Measurements from ENCODE around the gene EXOC4. TPM values are rescaled to one million over a fixed set of nuclear protein-coding genes. Genes with fewer than 3 reads are reported as not detected.

The EXOC4 gene
- total RNA-seq, 1 experiment from 2014 or later: 75.8 TPM

DNA sequence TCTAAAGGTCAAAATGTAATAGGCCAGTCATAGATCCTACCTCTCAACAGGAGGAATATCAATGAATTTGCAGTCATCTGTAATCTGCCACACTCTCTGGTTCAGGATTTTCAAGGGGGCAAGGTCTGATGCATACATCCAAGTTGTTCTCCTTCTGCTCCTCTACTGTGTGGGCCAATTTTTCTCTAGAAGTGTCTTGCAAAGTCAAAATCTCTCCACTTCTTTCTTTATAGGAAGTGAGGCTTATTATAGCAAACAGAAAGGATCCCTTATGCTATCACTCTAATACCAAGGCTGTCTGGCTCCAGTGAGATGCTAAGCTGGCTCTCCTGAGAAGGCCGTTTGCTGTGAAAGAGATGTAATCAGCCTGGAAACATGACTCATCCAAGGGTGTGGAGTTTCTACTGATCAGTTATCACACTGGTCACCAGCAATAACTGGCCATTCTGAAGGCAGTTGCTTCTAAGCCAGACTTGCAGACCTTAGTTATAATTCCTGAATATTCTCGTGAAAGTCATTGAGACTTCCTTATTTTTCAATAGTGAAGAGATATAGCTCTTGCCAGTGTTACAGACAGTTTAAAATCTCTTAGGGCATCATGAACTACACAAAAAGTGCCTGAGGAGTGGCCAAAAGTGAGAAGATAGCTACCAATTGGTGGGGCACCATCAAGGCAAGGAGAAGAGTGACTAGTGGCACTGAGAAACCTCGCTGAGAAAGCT lies 831.0 kb downstream of the EXOC4 start:
- no peaks in the 10 kb centered on the region for H3K27me3 ChIP-seq (ENCODE audit: insufficient read depth, low read length)
- no peaks in the 10 kb centered on the region for H3K79me1 ChIP-seq (ENCODE audit: insufficient read depth, low read depth, low read length, poor library complexity, severe bottlenecking)
- WGBS (ENCODE audit: extremely low coverage, insufficient read length, low lambda C conversion rate): no CpG with 5 or more reads among the region's 3 CpGs
- H3K56ac ChIP-seq (ENCODE audit: insufficient read length, low read depth, low read length): no peak overlapping the region
- no peak overlapping the region for H2AK5ac ChIP-seq (ENCODE audit: insufficient read length, low read length)
- peaks cover 22 to 32% of the 10 kb centered on the region in 2 experiments for H3K9me3 Mint-ChIP-seq
- no peak overlapping the region for H3K14ac ChIP-seq (ENCODE audit: insufficient read depth, low read length)
- H2BK5ac ChIP-seq (ENCODE audit: insufficient read length, low read length): no peak overlapping the region
- H2BK20ac ChIP-seq (ENCODE audit: low read depth, low read length, poor library complexity, severe bottlenecking): no peak overlapping the region
- no peak overlapping the region for H2AFZ ChIP-seq (ENCODE audit: low read length)
- TF ChIP-seq, protein P1, sequence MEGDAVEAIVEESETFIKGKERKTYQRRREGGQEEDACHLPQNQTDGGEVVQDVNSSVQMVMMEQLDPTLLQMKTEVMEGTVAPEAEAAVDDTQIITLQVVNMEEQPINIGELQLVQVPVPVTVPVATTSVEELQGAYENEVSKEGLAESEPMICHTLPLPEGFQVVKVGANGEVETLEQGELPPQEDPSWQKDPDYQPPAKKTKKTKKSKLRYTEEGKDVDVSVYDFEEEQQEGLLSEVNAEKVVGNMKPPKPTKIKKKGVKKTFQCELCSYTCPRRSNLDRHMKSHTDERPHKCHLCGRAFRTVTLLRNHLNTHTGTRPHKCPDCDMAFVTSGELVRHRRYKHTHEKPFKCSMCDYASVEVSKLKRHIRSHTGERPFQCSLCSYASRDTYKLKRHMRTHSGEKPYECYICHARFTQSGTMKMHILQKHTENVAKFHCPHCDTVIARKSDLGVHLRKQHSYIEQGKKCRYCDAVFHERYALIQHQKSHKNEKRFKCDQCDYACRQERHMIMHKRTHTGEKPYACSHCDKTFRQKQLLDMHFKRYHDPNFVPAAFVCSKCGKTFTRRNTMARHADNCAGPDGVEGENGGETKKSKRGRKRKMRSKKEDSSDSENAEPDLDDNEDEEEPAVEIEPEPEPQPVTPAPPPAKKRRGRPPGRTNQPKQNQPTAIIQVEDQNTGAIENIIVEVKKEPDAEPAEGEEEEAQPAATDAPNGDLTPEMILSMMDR (conservative IDR thresholded peaks at IDR 0.05): no peak
- H4K91ac ChIP-seq (ENCODE audit: insufficient read length, low read depth, low read length): no peak overlapping the region
- H3K23ac ChIP-seq (ENCODE audit: insufficient read length, low read depth, low read length): no peak overlapping the region
- H3K23me2 ChIP-seq (ENCODE audit: insufficient read length, low read depth, low read length, poor library complexity, severe bottlenecking): no peaks in the 10 kb centered on the region
- H3K9ac ChIP-seq (ENCODE audit: extremely low read depth, insufficient read length, low read length): no peak overlapping the region
- H3K79me2 ChIP-seq (ENCODE audit: insufficient read depth, low read length): no peaks in the 10 kb centered on the region
- H3K36me3 Mint-ChIP-seq (ENCODE audit: insufficient read depth in 1 of 3, low read depth in 3 of 3): peaks cover 10 to 34% (median 22%) of the 10 kb centered on the region in 3 experiments
- H3T11ph ChIP-seq (ENCODE audit: low read length): no peak overlapping the region
- no peak overlapping the region for H3K27ac ChIP-seq (ENCODE audit: insufficient read length, low read depth, low read length)
- no peak overlapping the region for H4K5ac ChIP-seq (ENCODE audit: insufficient read length, low read depth, low read length)
- no peak overlapping the region for H3K4me3 Mint-ChIP-seq
- DNase-seq: no peak
- peaks cover 0 to 3% of the 10 kb centered on the region in 2 experiments; a peak in 2 of 4 replicates for H3K4me1 Mint-ChIP-seq
- H3K27me3 Mint-ChIP-seq (ENCODE audit: low read depth): peaks cover 2% of the 10 kb centered on the region; the same call in 1 of the 2 replicates
- no peaks in the 10 kb centered on the region for H4K20me1 ChIP-seq (ENCODE audit: control insufficient read depth, insufficient read depth, insufficient read length)
- no peak overlapping the region for H3K27ac Mint-ChIP-seq
- H3K9me3 ChIP-seq (ENCODE audit: control insufficient read depth, low read depth, low read length): peaks cover 10% of the 10 kb centered on the region
- H3K4ac ChIP-seq (ENCODE audit: low read depth, low read length): no peak overlapping the region
- H3K4me1 ChIP-seq (ENCODE audit: insufficient read depth, low read length): 0 out of 2 replicates have a peak, but pooled peaks cover 2% of the 10 kb centered on the region
- no peak overlapping the region for H3K4me2 ChIP-seq (ENCODE audit: insufficient read depth, insufficient read length, low read length)
- no peak overlapping the region for H4K8ac ChIP-seq (replicated peaks; ENCODE audit: insufficient read length, low read depth, low read length)
- H2BK12ac ChIP-seq (ENCODE audit: insufficient read length, low read depth, low read length): no peak overlapping the region
- H3K18ac ChIP-seq (ENCODE audit: insufficient read length, low read depth, low read length): no peak overlapping the region
- H2BK120ac ChIP-seq (ENCODE audit: low read depth, low read length, poor library complexity, severe bottlenecking): no peak overlapping the region
- no peak overlapping the region for H2BK15ac ChIP-seq (ENCODE audit: low read depth, low read length)
